ENCODE results near the gene ELOVL5. TPM values are rescaled to one million over a fixed set of nuclear protein-coding genes. Genes with fewer than 3 reads are reported as not detected.
"Not testable (repeated sequence)": the region's sequence is repeated elsewhere in the genome, so short reads cannot be mapped to it uniquely, and the experiment has no call there.

Gene ELOVL5, protein sequence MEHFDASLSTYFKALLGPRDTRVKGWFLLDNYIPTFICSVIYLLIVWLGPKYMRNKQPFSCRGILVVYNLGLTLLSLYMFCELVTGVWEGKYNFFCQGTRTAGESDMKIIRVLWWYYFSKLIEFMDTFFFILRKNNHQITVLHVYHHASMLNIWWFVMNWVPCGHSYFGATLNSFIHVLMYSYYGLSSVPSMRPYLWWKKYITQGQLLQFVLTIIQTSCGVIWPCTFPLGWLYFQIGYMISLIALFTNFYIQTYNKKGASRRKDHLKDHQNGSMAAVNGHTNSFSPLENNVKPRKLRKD
- total RNA-seq (72.6 TPM), polyA plus RNA-seq (54.3 TPM)

DNA sequence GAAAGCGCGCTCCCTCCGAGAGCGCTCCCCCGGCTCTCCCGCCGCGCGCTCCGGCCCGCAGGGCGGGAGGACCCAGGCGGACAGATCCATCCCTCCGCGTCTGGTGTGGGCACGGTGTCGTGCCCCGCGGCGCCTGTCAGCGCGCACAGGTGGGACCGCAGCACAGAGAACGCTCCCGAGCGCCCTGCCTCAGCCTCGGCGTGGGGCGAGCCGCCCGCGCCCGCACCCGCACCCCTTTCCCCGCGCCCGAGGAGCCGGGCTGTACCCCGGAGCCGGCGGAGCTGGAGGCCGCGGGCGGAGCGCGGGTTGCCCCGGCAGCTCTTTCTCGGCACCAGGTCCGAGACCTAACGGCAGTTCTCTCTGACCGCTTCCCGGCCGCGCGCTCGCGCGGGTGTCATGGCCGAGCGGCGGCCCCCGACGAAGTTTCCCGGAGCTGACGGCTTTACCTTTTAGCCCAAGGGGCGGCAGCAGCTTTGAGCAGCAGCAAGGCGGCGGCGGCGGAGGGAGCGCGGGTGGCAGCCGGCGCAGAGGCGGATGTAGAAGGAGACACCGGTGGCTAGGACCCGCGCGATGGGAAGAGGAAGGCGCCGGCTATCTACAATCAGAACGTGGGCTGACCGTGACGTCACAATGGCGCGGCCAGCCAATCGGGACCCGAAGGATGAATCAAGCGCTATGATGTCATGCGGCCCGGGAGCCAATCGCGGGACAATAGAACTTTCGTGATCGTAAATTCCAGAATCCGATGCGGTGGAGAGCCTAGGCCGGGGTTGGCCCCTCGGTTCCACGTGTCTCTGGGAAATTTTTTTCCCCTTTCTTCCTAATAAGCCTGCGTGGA, at the start of gene ELOVL5:
Gene ELOVL5, minus strand, starts transcription at position 580 of the 838 bp plus-strand sequence. CDS start 53,251 bp downstream, outside the sequence.
- Histone ChIP-seq H3K4me3 (ENCODE audit: low read depth, low read length) (peak within 1 kb of the TSS; percentile 91), H3K4me1 (ENCODE audit: insufficient read depth) (no peaks in the 10 kb centered on the region), H3K27ac (ENCODE audit: low read depth) (peak within 1 kb of the TSS; percentile 88), H3K36me3 (ENCODE audit: insufficient read depth) (no peaks in the 10 kb centered on the region)
- WGBS = under 1% methylated on average over 101 of the region's 101 CpGs
- peak; percentile 92 for DNase-seq (ENCODE audit: extremely low spot score)

DNA sequence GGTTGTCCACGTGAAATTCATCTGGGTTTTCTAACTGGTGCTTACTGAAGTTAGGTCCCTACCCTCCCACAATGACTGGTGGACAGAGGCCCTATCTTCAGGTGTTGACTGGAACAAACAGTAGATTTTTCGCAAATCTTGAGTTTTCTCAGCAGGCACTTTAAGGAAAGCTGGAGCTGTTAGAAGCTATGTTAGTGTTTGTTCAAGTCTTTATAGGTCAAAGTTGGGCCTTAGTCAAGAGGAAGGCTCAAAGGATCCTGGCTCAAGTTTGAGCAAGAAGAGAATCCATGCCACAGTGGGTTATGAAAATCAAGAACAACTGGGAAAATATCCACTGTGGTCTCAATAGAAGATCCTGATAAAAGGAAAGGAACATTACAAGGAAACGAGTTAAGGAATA, 48.5 kb upstream of the ELOVL5 start:
- H3K4me1 ChIP-seq (ENCODE audit: insufficient read depth) = no peaks in the 10 kb centered on the region
- H3K36me3 ChIP-seq (ENCODE audit: insufficient read depth) = no peaks in the 10 kb centered on the region
- H3K27ac ChIP-seq (ENCODE audit: low read depth) = no peak overlapping the region
- no peak for DNase-seq (ENCODE audit: extremely low spot score)
- 73% methylated on average over 3 of the region's 3 CpGs for WGBS
- H3K4me3 ChIP-seq (ENCODE audit: low read depth, low read length) = no peak overlapping the region

DNA sequence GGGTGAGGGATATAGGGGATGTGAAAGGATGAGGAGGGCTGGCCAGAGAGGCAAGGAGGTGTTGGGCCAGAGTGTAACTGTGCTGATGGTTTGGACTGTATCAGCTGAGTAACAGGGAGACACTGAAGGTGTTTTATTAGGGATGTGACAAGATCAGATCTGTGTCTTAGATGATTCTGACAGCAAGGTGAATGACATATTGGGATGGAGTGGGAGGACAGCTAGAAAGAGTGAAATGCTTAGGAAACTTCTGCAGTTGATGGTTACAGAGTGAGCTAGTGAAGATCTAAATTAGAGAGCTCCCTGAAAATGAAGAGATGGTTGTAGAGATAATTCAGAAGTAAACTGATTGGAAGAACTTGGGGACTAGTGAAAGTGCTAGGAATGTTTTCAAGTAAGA, 47.2 kb upstream of the ELOVL5 start:
- H3K4me1 ChIP-seq (ENCODE audit: insufficient read depth) = no peaks in the 10 kb centered on the region
- no peaks in the 10 kb centered on the region for H3K36me3 ChIP-seq (ENCODE audit: insufficient read depth)
- no peak overlapping the region for H3K27ac ChIP-seq (ENCODE audit: low read depth)
- no peak for DNase-seq (ENCODE audit: extremely low spot score)
- H3K4me3 ChIP-seq (ENCODE audit: low read depth, low read length) = no peak overlapping the region

DNA sequence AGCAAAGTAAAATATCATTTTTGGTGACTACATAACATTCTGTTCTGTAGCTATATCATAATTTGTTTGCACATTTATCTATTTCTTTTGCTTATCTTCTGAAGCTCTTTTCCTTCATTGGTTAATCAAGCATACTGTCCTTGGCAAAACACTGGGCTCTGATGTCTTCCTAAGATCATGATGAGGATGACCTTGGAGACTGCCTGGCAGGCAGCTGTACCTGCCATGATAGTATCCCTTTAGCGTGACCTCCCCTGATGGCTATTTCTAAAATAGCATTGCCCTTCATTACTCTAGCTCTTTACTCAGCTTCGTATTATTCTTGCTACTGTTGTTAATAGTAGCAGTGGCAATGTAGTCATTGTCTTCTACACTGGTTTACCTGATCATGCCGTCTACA, 46.0 kb upstream of the ELOVL5 start:
- no peaks in the 10 kb centered on the region for H3K4me1 ChIP-seq (ENCODE audit: insufficient read depth)
- no peak for DNase-seq (ENCODE audit: extremely low spot score)
- H3K36me3 ChIP-seq (ENCODE audit: insufficient read depth) = no peaks in the 10 kb centered on the region
- H3K27ac ChIP-seq (ENCODE audit: low read depth) = no peak overlapping the region
- no peak overlapping the region for H3K4me3 ChIP-seq (ENCODE audit: low read depth, low read length)
- WGBS = 96% methylated on average over 3 of the region's 3 CpGs

DNA sequence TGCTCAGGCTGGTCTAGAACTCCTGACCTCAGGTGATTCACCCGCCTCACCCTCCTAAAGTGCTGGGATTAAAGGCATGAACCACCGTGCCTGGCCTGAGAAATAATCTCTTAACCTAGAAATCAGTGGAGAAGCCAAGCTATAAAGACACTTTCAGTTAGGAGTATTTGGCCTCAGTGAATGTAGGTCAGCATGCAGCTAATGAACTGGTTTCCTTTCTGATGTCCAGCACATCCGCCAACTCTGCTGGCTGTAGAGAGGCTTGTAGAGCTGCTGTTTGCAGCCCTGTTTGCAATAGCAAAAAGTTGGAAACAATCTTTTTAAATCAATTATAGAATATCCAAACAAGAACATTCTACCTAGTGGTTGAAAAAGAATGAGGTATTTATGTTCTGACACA, 42.4 kb upstream of the ELOVL5 start:
- no peak for DNase-seq (ENCODE audit: extremely low spot score)
- Histone ChIP-seq H3K27ac (ENCODE audit: low read depth) (no peak overlapping the region), H3K36me3 (ENCODE audit: insufficient read depth) (no peaks in the 10 kb centered on the region), H3K4me3 (ENCODE audit: low read depth, low read length) (no peak overlapping the region), H3K4me1 (ENCODE audit: insufficient read depth) (no peaks in the 10 kb centered on the region)
- WGBS = 72% methylated on average over 3 of the region's 3 CpGs

DNA sequence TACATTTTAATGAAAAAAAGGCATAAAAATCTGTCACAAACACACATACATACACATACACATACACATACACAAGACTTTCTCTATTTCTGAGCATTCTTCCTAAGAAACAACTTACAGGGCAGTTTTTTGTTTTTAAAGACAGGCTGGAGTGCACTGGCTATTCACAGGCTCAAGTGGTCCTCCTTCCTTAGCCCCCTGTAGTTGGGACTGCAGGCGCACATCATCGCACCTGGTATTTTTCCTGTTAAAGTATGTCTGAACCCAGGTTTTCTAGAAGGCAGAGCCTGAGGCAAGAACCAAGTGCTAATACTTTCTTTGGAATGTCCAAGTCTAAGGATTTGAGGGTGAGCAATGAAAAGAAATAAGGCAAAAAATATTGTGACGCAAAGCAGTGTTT, 41.3 kb upstream of the ELOVL5 start:
- Histone ChIP-seq H3K4me1 (ENCODE audit: insufficient read depth) (no peaks in the 10 kb centered on the region), H3K27ac (ENCODE audit: low read depth) (no peak overlapping the region), H3K36me3 (ENCODE audit: insufficient read depth) (no peaks in the 10 kb centered on the region), H3K4me3 (ENCODE audit: low read depth, low read length) (no peak overlapping the region)
- DNase-seq (ENCODE audit: extremely low spot score) = no peak
- WGBS = 77% methylated on average over 3 of the region's 3 CpGs

DNA sequence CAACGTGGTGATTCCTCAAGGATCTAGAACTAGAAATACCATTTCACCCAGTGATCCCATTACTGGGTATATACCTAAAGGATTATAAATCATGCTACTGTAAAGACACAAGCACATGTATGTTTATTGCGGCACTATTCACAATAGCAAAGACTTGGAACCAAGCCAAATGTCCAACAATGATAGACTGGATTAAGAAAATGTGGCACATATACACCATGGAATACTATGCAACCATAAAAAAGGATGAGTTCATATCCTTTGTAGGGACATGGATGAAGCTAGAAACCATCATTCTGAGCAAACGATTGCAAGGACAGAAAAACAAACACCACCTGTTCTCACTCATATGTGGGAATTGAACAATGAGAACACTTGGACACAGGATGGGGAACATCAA, 39.9 kb upstream of the ELOVL5 start:
- H3K4me3 ChIP-seq (ENCODE audit: low read depth, low read length); H3K27ac ChIP-seq (ENCODE audit: low read depth); DNase-seq (ENCODE audit: extremely low spot score); H3K4me1 ChIP-seq (ENCODE audit: insufficient read depth); H3K36me3 ChIP-seq (ENCODE audit: insufficient read depth): not testable (repeated sequence)
- 90% methylated on average over 3 of the region's 3 CpGs for WGBS

DNA sequence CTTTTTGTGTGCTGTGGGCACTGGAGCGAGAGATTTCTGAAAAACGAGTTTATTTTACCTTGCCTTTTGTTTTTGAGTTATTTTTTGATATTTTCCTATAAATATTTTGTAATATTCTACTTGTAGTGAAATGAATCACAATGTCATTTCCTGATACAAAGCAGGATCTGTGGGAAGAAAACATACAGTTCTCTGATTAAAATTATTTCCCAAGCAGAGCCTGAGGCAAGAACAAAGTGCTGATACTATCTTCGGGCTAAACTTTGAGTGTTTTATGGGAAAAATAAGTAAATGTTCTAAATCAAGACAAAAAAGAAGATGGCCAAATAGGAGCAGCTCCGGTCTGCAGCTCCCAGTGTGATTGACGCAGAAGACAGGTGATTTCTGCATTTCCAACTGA, 33.7 kb upstream of the ELOVL5 start:
- H3K4me1 ChIP-seq (ENCODE audit: insufficient read depth) = no peaks in the 10 kb centered on the region
- no peaks in the 10 kb centered on the region for H3K36me3 ChIP-seq (ENCODE audit: insufficient read depth)
- no peak for DNase-seq (ENCODE audit: extremely low spot score)
- no peak overlapping the region for H3K27ac ChIP-seq (ENCODE audit: low read depth)
- no peak overlapping the region for H3K4me3 ChIP-seq (ENCODE audit: low read depth, low read length)
- WGBS = 90% methylated on average over 5 of the region's 5 CpGs

DNA sequence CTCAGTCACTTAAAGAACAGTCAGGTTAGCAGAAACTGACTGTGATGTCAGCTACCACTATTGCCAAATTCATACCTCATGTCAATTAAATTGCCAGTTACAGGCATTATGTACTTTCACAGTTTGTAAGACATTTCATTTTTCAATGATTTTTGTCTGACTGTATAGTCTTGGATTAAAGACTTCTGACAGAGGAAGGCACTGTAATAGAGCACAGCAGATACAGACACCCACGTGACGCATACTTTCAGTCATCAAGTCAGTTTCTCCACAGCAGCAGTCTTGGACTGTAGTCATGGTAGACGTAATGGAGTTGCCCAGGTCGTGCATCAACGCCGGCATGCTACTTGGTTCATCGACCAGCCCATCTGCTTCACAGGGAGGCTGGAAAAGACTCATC, 29.5 kb upstream of the ELOVL5 start:
- H3K36me3 ChIP-seq (ENCODE audit: insufficient read depth) = no peaks in the 10 kb centered on the region
- WGBS = 87% methylated on average over 7 of the region's 7 CpGs
- H3K4me1 ChIP-seq (ENCODE audit: insufficient read depth) = no peaks in the 10 kb centered on the region
- no peak for DNase-seq (ENCODE audit: extremely low spot score)
- no peak overlapping the region for H3K27ac ChIP-seq (ENCODE audit: low read depth)
- H3K4me3 ChIP-seq (ENCODE audit: low read depth, low read length) = no peak overlapping the region

DNA sequence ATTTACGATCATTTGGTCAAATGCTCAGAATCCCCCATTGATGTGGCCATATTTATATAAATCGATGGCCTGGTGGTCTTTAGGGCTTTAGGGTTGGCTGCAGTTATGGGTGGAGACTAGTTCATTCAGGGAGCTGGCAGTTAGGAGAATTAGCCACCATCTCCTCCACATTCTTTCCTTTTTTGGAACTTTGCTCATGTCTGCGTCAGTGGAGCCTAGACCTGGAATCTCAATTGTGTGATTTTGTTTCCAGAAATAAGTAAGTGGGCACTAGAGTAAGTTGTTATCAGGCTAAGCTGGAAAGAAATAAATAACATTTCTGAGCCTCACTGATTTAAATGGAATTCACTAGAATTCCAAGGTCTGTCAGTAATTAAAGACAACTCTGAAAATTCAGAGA, 29.0 kb upstream of the ELOVL5 start:
- H3K4me3 ChIP-seq (ENCODE audit: low read depth, low read length) = no peak overlapping the region
- H3K4me1 ChIP-seq (ENCODE audit: insufficient read depth) = no peaks in the 10 kb centered on the region
- 56% methylated on average over 3 of the region's 3 CpGs for WGBS
- H3K36me3 ChIP-seq (ENCODE audit: insufficient read depth) = no peaks in the 10 kb centered on the region
- no peak overlapping the region for H3K27ac ChIP-seq (ENCODE audit: low read depth)
- no peak for DNase-seq (ENCODE audit: extremely low spot score)

DNA sequence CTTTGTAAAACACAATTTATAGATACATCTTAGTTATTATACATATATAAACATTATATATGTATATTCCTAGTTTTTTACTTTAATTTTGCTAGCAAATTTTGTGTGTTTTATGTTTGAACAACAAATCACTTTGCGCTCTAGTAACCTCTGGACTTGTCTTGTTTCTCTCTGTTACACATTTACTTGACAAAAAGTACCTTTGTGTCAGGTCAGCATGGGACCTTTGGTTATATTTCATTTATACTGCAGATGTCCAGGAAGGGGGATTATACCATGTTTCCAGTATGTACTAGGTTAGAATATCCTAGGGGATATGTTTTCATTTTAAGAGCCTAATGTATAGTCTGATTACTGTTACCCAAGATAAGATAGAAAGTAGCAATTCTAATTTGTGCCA, 28.5 kb upstream of the ELOVL5 start:
- WGBS = 95% methylated on average over 1 of the region's 1 CpG
- H3K27ac ChIP-seq (ENCODE audit: low read depth) = no peak overlapping the region

DNA sequence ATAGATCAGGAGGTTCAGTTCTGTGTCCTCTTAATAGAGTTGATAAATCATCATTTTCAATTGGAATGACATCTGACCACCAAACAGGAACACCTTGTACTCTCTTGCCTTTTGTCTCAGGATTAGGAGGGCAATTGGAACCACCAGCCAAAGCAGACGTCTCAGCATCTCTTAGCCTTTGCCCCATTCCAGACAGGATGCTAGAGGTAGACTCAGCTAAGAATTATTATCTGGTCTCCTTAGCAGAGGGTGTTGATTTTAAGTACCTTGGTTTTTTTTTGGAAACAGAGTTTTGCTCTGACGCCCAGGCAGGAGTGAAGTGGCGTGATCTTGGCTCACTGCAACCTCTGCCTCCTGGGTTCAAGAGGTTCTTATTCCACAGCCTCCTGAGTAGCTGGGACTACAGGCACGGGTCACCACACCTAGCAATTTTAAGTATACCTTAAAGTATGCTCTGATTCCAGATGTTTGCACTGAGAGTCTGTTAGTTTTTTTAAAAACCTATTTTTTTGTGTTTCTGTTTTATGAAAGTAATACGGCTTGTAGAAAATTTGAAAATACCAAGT, 28.0 kb upstream of the ELOVL5 start:
- H3K27ac ChIP-seq (ENCODE audit: low read depth) = no peak overlapping the region
- 82% methylated on average over 5 of the region's 5 CpGs for WGBS

More for the DNA sequence above, 28.5 kb upstream of the ELOVL5 start:
- no peaks in the 10 kb centered on the region for H3K36me3 ChIP-seq (ENCODE audit: insufficient read depth)
- no peak for DNase-seq (ENCODE audit: extremely low spot score)
- H3K4me1 ChIP-seq (ENCODE audit: insufficient read depth) = no peaks in the 10 kb centered on the region
- no peak overlapping the region for H3K4me3 ChIP-seq (ENCODE audit: low read depth, low read length)

DNA sequence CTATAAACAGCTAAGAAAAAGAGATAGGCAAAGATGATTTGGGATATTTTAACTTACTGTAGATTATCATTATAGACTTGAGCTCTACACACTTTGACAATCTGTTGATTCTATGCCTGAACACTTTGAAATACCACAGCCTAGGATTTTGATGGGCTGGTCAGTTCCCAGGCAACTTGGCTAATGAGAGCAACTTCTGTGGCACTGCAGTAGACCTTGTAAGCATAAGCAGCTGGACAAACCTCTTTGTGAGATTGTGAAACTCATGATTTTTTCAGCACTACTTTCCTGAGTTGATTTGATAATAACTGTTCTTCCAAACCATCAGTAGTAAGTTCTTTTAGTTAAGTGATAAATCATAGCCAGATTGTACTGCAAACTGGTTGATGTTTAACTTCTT, 27.1 kb upstream of the ELOVL5 start:
- no peaks in the 10 kb centered on the region for H3K4me1 ChIP-seq (ENCODE audit: insufficient read depth)

More for the DNA sequence above, 28.0 kb upstream of the ELOVL5 start:
- no peak overlapping the region for H3K4me3 ChIP-seq (ENCODE audit: low read depth, low read length)
- DNase-seq (ENCODE audit: extremely low spot score) = no peak
- H3K36me3 ChIP-seq (ENCODE audit: insufficient read depth) = no peaks in the 10 kb centered on the region
- no peaks in the 10 kb centered on the region for H3K4me1 ChIP-seq (ENCODE audit: insufficient read depth)

DNA sequence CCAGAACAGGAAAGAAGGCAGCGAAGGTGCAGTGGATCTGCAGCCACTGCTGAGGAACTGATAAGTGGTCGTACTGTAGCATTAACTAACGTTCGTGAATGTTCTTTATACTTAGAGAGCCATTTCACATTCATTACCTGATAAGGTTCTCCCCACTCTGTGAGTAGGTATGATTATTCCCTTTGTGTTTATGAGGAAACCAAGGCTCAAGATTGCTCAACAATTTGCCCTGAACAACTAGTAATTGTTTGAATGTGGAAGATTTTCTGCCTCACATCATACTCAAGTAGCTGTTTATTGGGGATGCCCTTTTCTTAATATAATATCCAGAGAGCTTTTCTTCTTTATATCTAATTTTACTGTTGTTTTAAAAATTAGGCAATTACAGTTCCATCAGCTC, 24.9 kb upstream of the ELOVL5 start:
- H3K4me3 ChIP-seq (ENCODE audit: low read depth, low read length) = no peak overlapping the region
- no peaks in the 10 kb centered on the region for H3K4me1 ChIP-seq (ENCODE audit: insufficient read depth)
- H3K27ac ChIP-seq (ENCODE audit: low read depth) = no peak overlapping the region
- DNase-seq (ENCODE audit: extremely low spot score) = no peak
- H3K36me3 ChIP-seq (ENCODE audit: insufficient read depth) = no peaks in the 10 kb centered on the region
- 70% methylated on average over 4 of the region's 4 CpGs for WGBS

More for the DNA sequence above, 27.1 kb upstream of the ELOVL5 start:
- Histone ChIP-seq H3K36me3 (ENCODE audit: insufficient read depth) (no peaks in the 10 kb centered on the region), H3K27ac (ENCODE audit: low read depth) (no peak overlapping the region), H3K4me3 (ENCODE audit: low read depth, low read length) (no peak overlapping the region)
- DNase-seq (ENCODE audit: extremely low spot score) = no peak
